Fibroblast of lung (primary cell): ENCODE data around the gene DNAI2. TPM values are rescaled to one million over a fixed set of nuclear protein-coding genes. Genes with fewer than 3 reads are reported as not detected.

Experiments
- DNase-seq, 2 donors: peaks; one replicate each; pipeline versions ENCODE4 v3.0.0 to v3.0.0-alpha.2; 2010; ENCODE audit warnings: low read depth in 2 of 2
- H2AFZ ChIP-seq: 2 replicates; pipeline ENCODE4 v1.5.1; 2012; ENCODE audit warnings: low read length, control low read depth, inconsistent platforms
- H3K27ac ChIP-seq: 2 replicates; pipeline ENCODE4 v1.5.1; 2011; ENCODE audit warnings: low read length, control low read depth; ENCODE audit not compliant: insufficient read depth
- H3K27me3 ChIP-seq: 2 replicates; pipeline ENCODE4 v1.5.1; 2011; ENCODE audit warnings: mild to moderate bottlenecking, low read length; ENCODE audit not compliant: control insufficient read depth, insufficient read depth
- H3K36me3 ChIP-seq: 2 replicates; pipeline ENCODE4 v1.5.1; 2011; ENCODE audit warnings: low read length; ENCODE audit not compliant: control insufficient read depth, insufficient read depth
- H3K4me1 ChIP-seq: 2 replicates; pipeline ENCODE4 v1.5.1; 2011; ENCODE audit warnings: low read length; ENCODE audit not compliant: control insufficient read depth, insufficient read depth; ENCODE audit errors: extremely low read depth
- H3K4me2 ChIP-seq: 2 replicates; pipeline ENCODE4 v1.5.1; 2011; ENCODE audit warnings: low read length, control low read depth; ENCODE audit not compliant: insufficient read depth; ENCODE audit errors: extremely low read depth
- H3K4me3 ChIP-seq, 4 experiments: fragments of 200-600 bp in 1 of 4; sonication (generic) in 1 of 4; replicated peaks in 1 of 4; 2 replicates each; pipeline ENCODE4 v1.5.1; 2011 to 2016; ENCODE audit warnings: low read length in 4 of 4, low read depth in 3 of 4, mild to moderate bottlenecking in 3 of 4, control low read depth in 2 of 4, inconsistent platforms in 1 of 4, mixed read lengths in 1 of 4; ENCODE audit not compliant: insufficient read depth in 1 of 4; ENCODE audit errors: control extremely low read depth in 1 of 4
- H3K79me2 ChIP-seq: 2 replicates; pipeline ENCODE4 v1.5.1; 2012; ENCODE audit warnings: mild to moderate bottlenecking, low read length, inconsistent platforms; ENCODE audit not compliant: control insufficient read depth, insufficient read depth
- H3K9ac ChIP-seq: 2 replicates; pipeline ENCODE4 v1.5.1; 2011; ENCODE audit warnings: mild to moderate bottlenecking, low read length, control low read depth; ENCODE audit not compliant: insufficient read depth
- H3K9me3 ChIP-seq: 2 replicates; pipeline ENCODE4 v1.5.1; 2012; ENCODE audit warnings: low read depth, low read length; ENCODE audit not compliant: control insufficient read depth, insufficient read depth
- H4K20me1 ChIP-seq: 2 replicates; pipeline ENCODE4 v1.5.1; 2011; ENCODE audit warnings: low read length; ENCODE audit not compliant: control insufficient read depth, insufficient read depth; ENCODE audit errors: extremely low read depth
- CTCF ChIP-seq, 2 donors: IDR thresholded peaks in 1 of 2; conservative IDR thresholded peaks in 1 of 2; 1 replicate in 1 of 2; 2 replicates in 1 of 2; pipeline ENCODE4 v1.5.1; 2011 to 2012; ENCODE audit warnings: low read length in 2 of 2, control low read depth in 1 of 2, inconsistent platforms in 1 of 2, low read depth in 1 of 2, mild to moderate bottlenecking in 1 of 2
- EZH2 ChIP-seq: IDR thresholded peaks from 2 replicates; pipeline ENCODE4 v1.5.1; 2012; ENCODE audit warnings: low read length, control low read depth, mild to moderate bottlenecking; ENCODE audit errors: missing control alignments
- polyA plus RNA-seq, 2 donors: library from polyadenylated mRNA; depleted of rRNA in 1 of 2; stranded (reverse) in 1 of 2; unstranded in 1 of 2; fragments of >200 nt; gene quantifications; 2 replicates each; pipeline ENCODE4 v1.2.1, GENCODE V29; 2011 to 2012; ENCODE audit warnings: missing spikeins in 1 of 2
- total RNA-seq: library from RNA; depleted of rRNA; stranded (reverse); fragments of >200 nt; gene quantifications from 2 replicates; pipeline ENCODE4 v1.2.1, GENCODE V29; 2014

The DNAI2 gene
- total and polyA plus RNA-seq, 2 donors (not counting 1 experiment from before 2014, with no cell fraction given) = not detected

- no peak for DNase-seq
- TF ChIP-seq CTCF (conservative IDR thresholded peaks at IDR 0.05 in 1 of 2, IDR thresholded peaks at IDR 0.05 in 1 of 2; ENCODE audit: low read depth in 1 of 2, low read length in 2 of 2) = no peak
- no peak for TF ChIP-seq EZH2
- Histone ChIP-seq H3K9me3 (no peaks in the 10 kb centered on the region), H3K9ac (no peak overlapping the region), H3K27me3 (no peaks in the 10 kb centered on the region), H3K27ac (no peak overlapping the region), H3K4me2 (no peak overlapping the region), H3K79me2 (no peaks in the 10 kb centered on the region), H3K4me3 (no peak overlapping the region), H2AFZ (no peak overlapping the region), H3K36me3 (no peaks in the 10 kb centered on the region), H3K4me1 (no peaks in the 10 kb centered on the region), H4K20me1 (no peaks in the 10 kb centered on the region)
These were observed 82.8 kb downstream of the DNAI2 start for GRCh38 chr17:74356646-74357465.

- H3K9me3 ChIP-seq = no peaks in the 10 kb centered on the region
- H4K20me1 ChIP-seq = no peaks in the 10 kb centered on the region
- H3K27me3 ChIP-seq = no peaks in the 10 kb centered on the region
- no peaks in the 10 kb centered on the region for H3K36me3 ChIP-seq
- no peaks in the 10 kb centered on the region for H3K4me1 ChIP-seq
- H2AFZ ChIP-seq = no peak overlapping the region
- TF ChIP-seq EZH2 = no peak
- no peak for TF ChIP-seq CTCF (conservative IDR thresholded peaks at IDR 0.05 in 1 of 2, IDR thresholded peaks at IDR 0.05 in 1 of 2; ENCODE audit: low read depth in 1 of 2, low read length in 2 of 2)
- no peak overlapping the region for H3K27ac ChIP-seq
- no peak for DNase-seq
- no peak overlapping the region for H3K4me2 ChIP-seq
- no peaks in the 10 kb centered on the region for H3K79me2 ChIP-seq
- no peak overlapping the region for H3K4me3 ChIP-seq
- H3K9ac ChIP-seq = no peak overlapping the region
These were observed 83.4 kb downstream of the DNAI2 start for GRCh38 chr17:74357466-74357809.

GRCh38 chr17:74358697-74359096 lies 84.7 kb downstream of the DNAI2 start:
- no peak for DNase-seq
- Histone ChIP-seq H3K9ac (no peak overlapping the region), H3K27me3 (no peaks in the 10 kb centered on the region), H2AFZ (no peak overlapping the region), H3K4me3 (no peak overlapping the region), H3K4me1 (no peaks in the 10 kb centered on the region), H3K9me3 (no peaks in the 10 kb centered on the region), H3K79me2 (no peaks in the 10 kb centered on the region), H3K4me2 (no peak overlapping the region), H4K20me1 (no peaks in the 10 kb centered on the region), H3K36me3 (no peaks in the 10 kb centered on the region), H3K27ac (no peak overlapping the region)
- TF ChIP-seq CTCF (conservative IDR thresholded peaks at IDR 0.05 in 1 of 2, IDR thresholded peaks at IDR 0.05 in 1 of 2; ENCODE audit: low read depth in 1 of 2, low read length in 2 of 2) = no peak
- no peak for TF ChIP-seq EZH2
